ENCODE measurements around the gene ZNF512B. TPM values are rescaled to one million over a fixed set of nuclear protein-coding genes. Genes with fewer than 3 reads are reported as not detected.

ZNF512B gene
- total and polyA plus RNA-seq, 2 donors (not counting 3 experiments of a cell fraction or from before 2014, with no cell fraction given), result 8.7 to 30.0 TPM

- intact Hi-C loops (cut with micrococcal nuclease) (no loop called here), dilution Hi-C loops (cut with MboI; ENCODE audit: extremely low pct_ligation_motif_present, low sequenced_read_pairs) (no loop called here)
- H3K9ac ChIP-seq (replicated peaks; ENCODE audit: extremely low read depth, insufficient read depth, low read length), result no peak overlapping the region
- H3K27ac ChIP-seq (ENCODE audit: insufficient read depth, low read depth, low read length), result no peak overlapping the region
- FAIRE-seq (no peak), DNase-seq (ENCODE audit: low read depth, low spot score) (no peak)
- H3K4me1 ChIP-seq (ENCODE audit: control insufficient read depth, extremely low read depth, insufficient read depth, low read length), result peaks cover 24% of the 10 kb centered on the region
- peaks cover 8 to 42% of the 10 kb centered on the region in 2 experiments for H3K36me3 ChIP-seq (ENCODE audit: control insufficient read depth in 2 of 2, extremely low read depth in 1 of 2, insufficient read depth in 2 of 2, low read length in 2 of 2)
- ChIA-PET CTCF (no interaction called here), POLR2A (no interaction called here)
- no peak overlapping the region for H3K4me2 ChIP-seq (ENCODE audit: insufficient read depth, low read length)
- no peaks in the 10 kb centered on the region for H3K9me1 ChIP-seq (replicated peaks; ENCODE audit: control insufficient read depth, extremely low read depth, insufficient read depth, low read length)
- H3K27me3 ChIP-seq (ENCODE audit: control insufficient read depth in 2 of 2, insufficient read depth in 2 of 2, low read length in 2 of 2), result no peaks in the 10 kb centered on the region
- H2AFZ ChIP-seq (ENCODE audit: low read depth, low read length), result no peak overlapping the region
- no peaks in the 10 kb centered on the region for H3K9me3 ChIP-seq (replicated peaks; ENCODE audit: control insufficient read depth, insufficient read depth, low read length)
- no peak overlapping the region for H3K4me3 ChIP-seq (replicated peaks in 1 of 3; ENCODE audit: insufficient read depth in 1 of 3, low read depth in 1 of 3, low read length in 3 of 3)
- peaks cover 18% of the 10 kb centered on the region for H3K79me2 ChIP-seq (ENCODE audit: control insufficient read depth, insufficient read depth, low read length)
- no TSS peak for BruUV-seq (replicated peaks)
- TF ChIP-seq POLR2AphosphoS5 (IDR thresholded peaks at IDR 0.05; ENCODE audit: insufficient read depth, low read depth, low read length), result peak; percentile 8
- no peak for TF ChIP-seq CTCF (IDR thresholded peaks at IDR 0.05; ENCODE audit: extremely low read depth in 1 of 2, insufficient read depth in 1 of 2, low read depth in 1 of 2, low read length in 2 of 2)
- no peaks in the 10 kb centered on the region for H4K20me1 ChIP-seq (replicated peaks; ENCODE audit: control insufficient read depth, extremely low read depth, insufficient read depth, low read length)
These were observed 25.4 kb downstream of the ZNF512B start for GRCh38 chr20:63944078-63944941.

GRCh38 chr20:63943808-63944077 is 26.0 kb downstream of the ZNF512B start:
- intact Hi-C loops (cut with micrococcal nuclease), result no loop called here
- POLR2A ChIA-PET, result no interaction called here
- H3K79me2 ChIP-seq (ENCODE audit: control insufficient read depth, insufficient read depth, low read length), result peaks cover 16% of the 10 kb centered on the region

More at GRCh38 chr20:63943808-63944077, 26.0 kb downstream of the ZNF512B start:
- H3K9me3 ChIP-seq (replicated peaks; ENCODE audit: control insufficient read depth, insufficient read depth, low read length), result no peaks in the 10 kb centered on the region
- H2AFZ ChIP-seq (ENCODE audit: low read depth, low read length), result no peak overlapping the region
- H3K9ac ChIP-seq (replicated peaks; ENCODE audit: extremely low read depth, insufficient read depth, low read length), result no peak overlapping the region
- no peak for FAIRE-seq
- no peak overlapping the region for H3K4me3 ChIP-seq (replicated peaks in 1 of 3; ENCODE audit: insufficient read depth in 1 of 3, low read depth in 1 of 3, low read length in 3 of 3)
- no peaks in the 10 kb centered on the region for H3K27me3 ChIP-seq (ENCODE audit: control insufficient read depth in 2 of 2, insufficient read depth in 2 of 2, low read length in 2 of 2)
- peaks cover 20% of the 10 kb centered on the region for H3K4me1 ChIP-seq (ENCODE audit: control insufficient read depth, extremely low read depth, insufficient read depth, low read length)
- dilution Hi-C loops (cut with MboI; ENCODE audit: extremely low pct_ligation_motif_present, low sequenced_read_pairs), result no loop called here
- BruUV-seq (replicated peaks), result no TSS peak
- CTCF ChIA-PET, result interaction anchor here (0.7 kb wide), 1 partner anchor 16 kb away, joined by 3 read pairs; no protein-coding TSS in a partner anchor
- H3K27ac ChIP-seq (ENCODE audit: insufficient read depth, low read depth, low read length), result no peak overlapping the region
- no peak for DNase-seq (ENCODE audit: low read depth, low spot score)
- peaks cover 8 to 42% of the 10 kb centered on the region in 2 experiments for H3K36me3 ChIP-seq (ENCODE audit: control insufficient read depth in 2 of 2, extremely low read depth in 1 of 2, insufficient read depth in 2 of 2, low read length in 2 of 2)
- no peaks in the 10 kb centered on the region for H3K9me1 ChIP-seq (replicated peaks; ENCODE audit: control insufficient read depth, extremely low read depth, insufficient read depth, low read length)
- no peaks in the 10 kb centered on the region for H4K20me1 ChIP-seq (replicated peaks; ENCODE audit: control insufficient read depth, extremely low read depth, insufficient read depth, low read length)
- TF ChIP-seq POLR2A (IDR thresholded peaks at IDR 0.05; ENCODE audit: low read depth, low read length), result no peak
- no peak for TF ChIP-seq GATA2 (IDR thresholded peaks at IDR 0.05; ENCODE audit: insufficient read depth, insufficient read length, low read depth, low read length)
- TF ChIP-seq MYC (IDR thresholded peaks at IDR 0.05; ENCODE audit: low read depth, low read length), result no peak
- no peak for TF ChIP-seq POLR2AphosphoS5 (IDR thresholded peaks at IDR 0.05; ENCODE audit: insufficient read depth, low read depth, low read length)
- TF ChIP-seq FOS (IDR thresholded peaks at IDR 0.05; ENCODE audit: borderline replicate concordance, insufficient read depth, low read length), result no peak
- no peak for TF ChIP-seq JUN (IDR thresholded peaks at IDR 0.05; ENCODE audit: borderline replicate concordance, insufficient read depth, insufficient read length, low read depth)
- TF ChIP-seq CTCF (IDR thresholded peaks at IDR 0.05; ENCODE audit: extremely low read depth in 1 of 2, insufficient read depth in 1 of 2, low read depth in 1 of 2, low read length in 2 of 2), result no peak
- no peak for TF ChIP-seq EZH2 (IDR thresholded peaks at IDR 0.05; ENCODE audit: borderline replicate concordance, low read depth, low read length, severe bottlenecking)
- TF ChIP-seq MAX (IDR thresholded peaks at IDR 0.05; ENCODE audit: insufficient read depth, insufficient read length), result no peak
- H3K4me2 ChIP-seq (ENCODE audit: insufficient read depth, low read length), result no peak overlapping the region

Measured in endothelial cell of umbilical vein (primary cell).